COLO668 (cell line): ENCODE results near the gene OR2T27.
"Not testable (repeated sequence)": the region's sequence is repeated elsewhere in the genome, so short reads cannot be mapped to it uniquely, and the experiment has no call there.

Experiments
- DNase-seq: peaks from one replicate; lab custom pipeline; 2025; ENCODE audit not compliant: unreplicated experiment; lab: John Stamatoyannopoulos, UW

OR2T27 gene

GRCh38 chr1:248655354-248655753, at the start of gene OR2T27:
OR2T27 (minus strand) TSS chr1:248655528; CDS start chr1:248650884, 4,644 bp downstream.
- not testable (repeated sequence) for DNase-seq

GRCh38 chr1:248704606-248705005, 49.3 kb upstream of the OR2T27 start:
- no peak for DNase-seq

- DNase-seq = no peak
Observed at GRCh38 chr1:248703674-248704073, 48.3 kb upstream of the OR2T27 start.

- no peak for DNase-seq
Observed at GRCh38 chr1:248702714-248703113, 47.4 kb upstream of the OR2T27 start, which contains the start of gene OR14I1. OR14I1 (minus strand) TSS chr1:248702766.

GRCh38 chr1:248699099-248699498, 43.8 kb upstream of the OR2T27 start:
- DNase-seq = no peak

- no peak for DNase-seq
Observed at GRCh38 chr1:248697907-248698306, 42.6 kb upstream of the OR2T27 start.

GRCh38 chr1:248696774-248697173, 41.4 kb upstream of the OR2T27 start:
- DNase-seq = no peak

- DNase-seq = peak; percentile 44
Observed at GRCh38 chr1:248696261-248696660, 40.9 kb upstream of the OR2T27 start.

- no peak for DNase-seq
Observed at GRCh38 chr1:248695451-248696132, 40.3 kb upstream of the OR2T27 start.

- no peak for DNase-seq
Observed at GRCh38 chr1:248691567-248692155, 36.3 kb upstream of the OR2T27 start.

- no peak for DNase-seq
Observed at GRCh38 chr1:248688527-248689298, 33.4 kb upstream of the OR2T27 start.

GRCh38 chr1:248686815-248687214, 31.5 kb upstream of the OR2T27 start:
- peak; percentile 23 for DNase-seq

GRCh38 chr1:248681651-248682050, 26.3 kb upstream of the OR2T27 start:
- no peak for DNase-seq

GRCh38 chr1:248670003-248670402, 14.7 kb upstream of the OR2T27 start:
- no peak for DNase-seq

GRCh38 chr1:248663453-248664328, 8.4 kb upstream of the OR2T27 start:
- DNase-seq = not testable (repeated sequence)

GRCh38 chr1:248656797-248657196, 1.5 kb upstream of the OR2T27 start:
- not testable (repeated sequence) for DNase-seq

- DNase-seq = not testable (repeated sequence)
Observed at GRCh38 chr1:248648770-248649536, 6.4 kb downstream of the OR2T27 start.

GRCh38 chr1:248645178-248645577, 10.2 kb downstream of the OR2T27 start, which contains the start of gene OR2T35:
OR2T35 (minus strand) TSS chr1:248645278; CDS start chr1:248639258, 6,020 bp downstream.
- DNase-seq = not testable (repeated sequence)

- not testable (repeated sequence) for DNase-seq
Observed at GRCh38 chr1:248642971-248643651, 12.2 kb downstream of the OR2T27 start.
